Measurements from ENCODE around the gene MLEC. TPM values are rescaled to one million over a fixed set of nuclear protein-coding genes. Genes with fewer than 3 reads are reported as not detected.

MLEC gene
- total RNA-seq, 1 experiment from 2014 or later: 290 TPM

- H3K4me1 Mint-ChIP-seq (ENCODE audit: low read depth, unreplicated experiment): no peaks in the 10 kb centered on the region
- no peak overlapping the region for H3K27ac Mint-ChIP-seq (ENCODE audit: unreplicated experiment)
- no peak for TF ChIP-seq CTCF (IDR thresholded peaks at IDR 0.05; ENCODE audit: unreplicated experiment)
- no peak for DNase-seq
- CTCF ChIA-PET: no interaction called here
- intact Hi-C loops (cut with micrococcal nuclease; ENCODE audit: unreplicated experiment): no loop called here
- no peaks in the 10 kb centered on the region for H3K36me3 Mint-ChIP-seq (ENCODE audit: insufficient read depth, unreplicated experiment)
- H3K4me3 Mint-ChIP-seq (ENCODE audit: low read depth, unreplicated experiment): no peak overlapping the region
- peaks cover 2% of the 10 kb centered on the region for H3K9me3 Mint-ChIP-seq (ENCODE audit: low read depth, unreplicated experiment)
- no peaks in the 10 kb centered on the region for H3K27me3 Mint-ChIP-seq (ENCODE audit: unreplicated experiment)
- no TSS peak for BruUV-seq (replicated peaks)
Measured at GRCh38 chr12:120751389-120751788, 64.4 kb downstream of the MLEC start.

Other genes with a start within 250 kb of the MLEC start
- gene COX6A1, start 249.0 kb upstream of the MLEC start, total RNA-seq (2022): 482 and 487 TPM in 2 replicates
- gene TRIAP1, start 240.8 kb upstream of the MLEC start, total RNA-seq (2022): 29.4 and 34.4 TPM in 2 replicates
- 29.7 and 43.7 TPM in 2 replicates for gene GATC, start 240.7 kb upstream of the MLEC start, total RNA-seq (2022)
- 284 and 292 TPM in 2 replicates for gene SRSF9, start 217.4 kb upstream of the MLEC start, total RNA-seq (2022)
- gene DYNLL1, start 191.0 kb upstream of the MLEC start, total RNA-seq (2022): 419 and 423 TPM in 2 replicates
- gene COQ5, start 158.0 kb upstream of the MLEC start, total RNA-seq (2022): 33.8 and 36.8 TPM in 2 replicates
- gene RNF10, start 152.8 kb upstream of the MLEC start, total RNA-seq (2022): 172 and 206 TPM in 2 replicates
- gene POP5, start 105.7 kb upstream of the MLEC start, total RNA-seq (2022): 81.0 and 84.4 TPM in 2 replicates
- gene CABP1, start 46.5 kb upstream of the MLEC start, total RNA-seq (2022): 0.14 and 0.98 TPM in 2 replicates
- gene UNC119B, start 23.3 kb downstream of the MLEC start, total RNA-seq (2022): 31.6 and 33.5 TPM in 2 replicates
- 16.1 and 21.2 TPM in 2 replicates for gene ACADS, start 38.7 kb downstream of the MLEC start, total RNA-seq (2022)
- gene SPPL3, start 217.2 kb downstream of the MLEC start, total RNA-seq (2022): 61.0 and 61.1 TPM in 2 replicates